ENCODE data around the gene RAB3C. TPM values are rescaled to one million over a fixed set of nuclear protein-coding genes. Genes with fewer than 3 reads are reported as not detected.

The RAB3C gene
- total RNA-seq, 2 experiments from 2014 or later: not detected

DNA sequence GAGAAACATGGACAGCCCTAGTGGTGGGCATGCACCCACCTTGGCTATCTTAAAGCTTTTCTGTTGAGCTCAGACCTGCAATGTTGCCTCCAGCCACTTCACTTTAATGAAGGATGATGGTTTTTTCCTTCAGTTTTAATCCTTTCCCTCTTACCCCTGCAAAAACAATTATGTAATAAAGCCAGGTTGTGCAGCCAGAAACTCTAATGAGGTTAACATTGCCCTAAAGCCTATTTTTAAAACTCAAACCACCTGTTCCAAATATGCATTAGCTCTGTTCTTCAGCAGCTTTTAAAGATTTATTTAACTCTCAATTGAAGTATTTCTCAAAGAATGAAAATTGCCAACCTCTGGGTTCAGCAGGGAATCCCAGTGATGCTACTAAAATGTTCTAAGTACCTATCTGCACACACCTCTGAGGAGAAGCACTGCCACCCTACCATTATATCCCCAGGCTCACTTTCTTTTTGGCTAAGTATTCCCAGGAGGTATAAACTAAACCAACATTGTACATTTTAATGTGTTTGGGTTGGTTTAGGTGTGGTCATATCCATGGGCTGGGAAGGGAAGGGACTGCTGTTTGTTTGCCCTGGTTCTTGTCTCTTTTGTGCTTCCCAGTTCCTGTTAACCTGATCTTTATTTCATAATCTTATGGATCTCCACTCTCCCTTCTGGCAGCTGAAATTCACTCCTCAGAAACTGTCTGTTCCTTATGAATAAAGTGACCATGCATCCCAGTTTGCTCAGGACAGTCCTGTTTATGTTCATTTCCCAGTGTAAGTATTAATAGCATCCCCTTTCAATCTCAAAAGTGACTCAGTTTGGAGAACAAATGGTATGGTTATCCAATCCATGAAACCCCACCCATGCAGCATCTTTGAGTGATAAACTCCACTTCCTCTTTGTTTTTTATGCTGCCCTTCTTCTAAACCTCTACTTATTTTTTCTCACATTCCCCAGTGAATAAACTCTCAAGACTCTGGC is 251.7 kb downstream of the RAB3C start:
- intact Hi-C loops (cut with micrococcal nuclease): no loop called here
- Mint-ChIP-seq H3K36me3 (ENCODE audit: low read depth) (peaks cover under 1% of the 10 kb centered on the region), H3K4me1 (ENCODE audit: low read depth) (no peaks in the 10 kb centered on the region), H3K4me3 (no peak overlapping the region), H3K9me3 (peaks cover 3% of the 10 kb centered on the region), H3K27me3 (ENCODE audit: low read depth) (no peaks in the 10 kb centered on the region), H3K27ac (no peak overlapping the region)
- CTCF ChIA-PET: interaction anchor here (0.6 to 1.3 kb wide), 4 partner anchors 21 to 1030 kb away, joined by 3 read pairs; no protein-coding TSS in a partner anchor
- DNase-seq: no peak

DNA sequence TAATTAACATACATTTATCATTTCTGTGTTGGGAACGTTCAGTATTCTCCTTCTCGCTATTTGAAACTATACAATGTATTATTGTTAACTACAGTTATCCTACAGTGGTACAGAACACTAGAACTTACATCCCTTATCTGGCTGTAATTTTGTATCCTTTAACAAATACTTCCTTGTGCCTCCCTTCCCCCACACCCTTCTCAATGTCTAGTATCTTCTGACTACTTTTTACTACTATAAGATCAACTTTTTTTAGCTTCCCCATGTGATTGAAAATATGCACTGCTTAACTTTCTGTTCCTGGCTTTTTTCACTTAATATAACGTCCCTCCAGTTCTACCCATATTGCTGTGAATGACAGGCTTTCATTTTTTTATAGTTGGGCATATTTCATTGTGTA is 253.5 kb downstream of the RAB3C start:
- Mint-ChIP-seq H3K27me3 (ENCODE audit: low read depth) (peaks cover 4% of the 10 kb centered on the region), H3K9me3 (peaks cover 12% of the 10 kb centered on the region), H3K4me1 (ENCODE audit: low read depth) (no peaks in the 10 kb centered on the region), H3K27ac (no peak overlapping the region), H3K4me3 (no peak overlapping the region), H3K36me3 (ENCODE audit: low read depth) (peaks cover 1% of the 10 kb centered on the region)
- intact Hi-C loops (cut with micrococcal nuclease): no loop called here
- CTCF ChIA-PET: no interaction called here
- DNase-seq: no peak

DNA sequence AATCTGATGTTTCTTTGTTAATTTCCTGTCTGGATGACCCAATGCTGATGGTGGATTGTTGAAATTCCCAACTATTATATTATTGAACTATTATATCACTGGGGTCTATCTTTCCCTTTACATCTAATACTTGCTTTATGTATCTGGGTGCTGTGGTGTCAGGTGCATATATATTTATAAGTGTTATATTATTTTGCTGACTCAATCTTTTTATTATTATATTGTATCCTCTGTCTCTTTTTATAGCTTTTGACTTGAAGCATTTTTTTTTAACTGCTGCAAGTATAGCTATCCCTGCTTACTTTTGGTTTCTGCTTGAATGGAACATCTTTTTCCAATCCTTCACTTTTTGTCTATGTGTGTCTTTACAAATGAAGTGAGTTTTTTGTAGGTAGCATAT is 255.9 kb downstream of the RAB3C start:
- H3K9me3 Mint-ChIP-seq: peaks cover 12% of the 10 kb centered on the region
- H3K4me1 Mint-ChIP-seq (ENCODE audit: low read depth): no peaks in the 10 kb centered on the region
- DNase-seq: no peak
- H3K4me3 Mint-ChIP-seq: no peak overlapping the region
- peaks cover 1% of the 10 kb centered on the region for H3K36me3 Mint-ChIP-seq (ENCODE audit: low read depth)
- no peak overlapping the region for H3K27ac Mint-ChIP-seq
- CTCF ChIA-PET: interaction anchor here (0.6 kb wide), 1 partner anchor 8 kb away, joined by 3 read pairs; no protein-coding TSS in a partner anchor
- intact Hi-C loops (cut with micrococcal nuclease): no loop called here
- H3K27me3 Mint-ChIP-seq (ENCODE audit: low read depth): peaks cover 4% of the 10 kb centered on the region

DNA sequence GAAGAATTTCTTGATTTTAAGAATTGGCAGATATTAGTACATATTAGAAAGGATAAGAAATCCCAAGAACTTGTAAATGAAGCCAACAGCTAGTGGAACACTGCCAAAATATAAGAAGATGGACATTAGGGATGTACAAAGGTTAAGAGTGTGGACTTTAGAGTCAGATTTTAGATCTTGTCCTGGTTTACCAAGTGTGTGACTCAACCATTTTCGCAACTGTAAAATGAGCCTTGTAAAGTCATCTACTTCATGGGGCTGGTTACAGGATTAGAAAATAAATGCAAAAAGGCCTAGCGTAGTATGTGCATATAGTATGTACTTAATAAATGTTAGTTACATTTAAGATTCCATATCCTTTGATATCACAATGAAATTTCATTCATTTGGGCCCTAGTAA is 260.0 kb downstream of the RAB3C start:
- no peak for DNase-seq
- CTCF ChIA-PET: interaction anchor here (1.4 kb wide), 1 partner anchor 7 kb away, joined by 3 read pairs; no protein-coding TSS in a partner anchor
- Mint-ChIP-seq H3K27me3 (ENCODE audit: low read depth) (peaks cover 6% of the 10 kb centered on the region), H3K27ac (no peak overlapping the region), H3K4me1 (ENCODE audit: low read depth) (no peaks in the 10 kb centered on the region), H3K4me3 (no peak overlapping the region), H3K9me3 (peaks cover 12% of the 10 kb centered on the region), H3K36me3 (ENCODE audit: low read depth) (peaks cover 1% of the 10 kb centered on the region)
- intact Hi-C loops (cut with micrococcal nuclease): no loop called here

DNA sequence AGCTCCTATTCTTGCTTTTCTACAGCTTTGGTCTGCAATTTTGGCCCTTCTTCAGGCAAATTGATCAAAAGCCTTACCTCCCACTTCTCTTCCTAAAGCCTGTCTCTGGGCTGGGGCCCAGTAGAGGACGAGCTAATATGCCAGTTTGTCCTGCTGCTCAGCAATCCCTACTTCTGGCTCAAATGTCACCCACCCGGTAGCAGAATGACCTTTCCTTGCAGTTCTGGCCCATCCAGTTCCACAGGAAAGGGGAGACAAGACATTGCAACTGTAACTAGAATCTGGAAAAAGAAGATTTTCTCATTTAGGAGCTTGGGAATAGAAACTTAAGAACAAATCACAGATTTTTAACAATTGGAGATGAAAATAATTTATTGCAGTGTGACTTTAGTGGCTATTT is 261.5 kb downstream of the RAB3C start:
- DNase-seq: no peak
- intact Hi-C loops (cut with micrococcal nuclease): no loop called here
- Mint-ChIP-seq H3K36me3 (ENCODE audit: low read depth) (peaks cover 1% of the 10 kb centered on the region), H3K9me3 (peaks cover 10% of the 10 kb centered on the region), H3K27me3 (ENCODE audit: low read depth) (peaks cover 6% of the 10 kb centered on the region), H3K4me3 (no peak overlapping the region), H3K27ac (no peak overlapping the region), H3K4me1 (ENCODE audit: low read depth) (no peaks in the 10 kb centered on the region)
- CTCF ChIA-PET: interaction anchor here (0.6 to 0.7 kb wide), 2 partner anchors 43 to 217 kb away, joined by 3 to 4 read pairs; no protein-coding TSS in a partner anchor

DNA sequence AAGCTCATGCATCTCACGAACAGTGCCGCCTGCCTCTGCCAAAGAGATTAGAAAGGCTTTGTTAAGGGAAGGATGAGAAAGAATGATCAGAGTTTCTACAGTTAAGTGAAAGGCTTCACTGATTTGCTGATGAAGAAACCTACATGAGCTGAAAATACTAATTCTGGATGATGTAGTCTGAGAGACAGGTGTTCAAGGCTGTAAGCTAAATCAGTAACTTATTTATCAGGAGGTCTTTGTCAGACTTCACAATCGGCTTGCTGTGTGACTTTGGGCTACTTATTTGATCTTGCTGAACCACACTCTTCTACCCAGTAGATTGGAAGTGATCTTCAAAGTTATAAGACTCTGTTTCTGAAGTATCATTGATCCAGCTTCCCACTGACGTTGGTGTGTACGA is 264.2 kb downstream of the RAB3C start:
- intact Hi-C loops (cut with micrococcal nuclease): no loop called here
- Mint-ChIP-seq H3K36me3 (ENCODE audit: low read depth) (no peaks in the 10 kb centered on the region), H3K4me1 (ENCODE audit: low read depth) (no peaks in the 10 kb centered on the region), H3K4me3 (no peak overlapping the region), H3K27ac (no peak overlapping the region), H3K27me3 (ENCODE audit: low read depth) (peaks cover 5% of the 10 kb centered on the region), H3K9me3 (no peaks in the 10 kb centered on the region)
- CTCF ChIA-PET: interaction anchor here (0.6 kb wide), 1 partner anchor 9 kb away, joined by 3 read pairs; no protein-coding TSS in a partner anchor
- no peak for DNase-seq

DNA sequence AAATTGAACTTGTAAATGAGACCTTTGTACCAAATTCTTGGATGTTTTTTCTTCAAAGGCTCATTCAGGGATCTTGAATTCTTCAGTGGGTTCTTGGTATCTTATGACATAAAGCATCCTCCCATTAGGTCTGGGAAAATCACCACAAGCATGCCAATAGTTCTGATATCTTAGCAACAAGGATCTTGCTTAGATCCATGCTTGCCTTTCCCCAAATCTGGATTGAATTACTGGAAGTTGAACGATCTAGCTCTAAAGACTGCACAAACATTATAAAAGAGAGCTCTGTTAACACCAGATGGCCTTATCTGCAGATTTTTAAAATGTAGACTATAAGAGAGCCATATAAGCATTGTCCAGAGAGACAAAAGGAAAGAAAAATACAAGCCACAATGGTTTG is 266.3 kb downstream of the RAB3C start:
- H3K4me1 Mint-ChIP-seq (ENCODE audit: low read depth): no peaks in the 10 kb centered on the region
- CTCF ChIA-PET: interaction anchor here (0.6 to 3.7 kb wide), 8 partner anchors 44 to 756 kb away, joined by 3 to 21 read pairs (median 3); no protein-coding TSS in a partner anchor
- H3K36me3 Mint-ChIP-seq (ENCODE audit: low read depth): no peaks in the 10 kb centered on the region
- H3K9me3 Mint-ChIP-seq: no peaks in the 10 kb centered on the region
- DNase-seq: no peak
- intact Hi-C loops (cut with micrococcal nuclease): no loop called here
- peaks cover 5% of the 10 kb centered on the region for H3K27me3 Mint-ChIP-seq (ENCODE audit: low read depth)
- H3K27ac Mint-ChIP-seq: no peak overlapping the region
- no peak overlapping the region for H3K4me3 Mint-ChIP-seq

DNA sequence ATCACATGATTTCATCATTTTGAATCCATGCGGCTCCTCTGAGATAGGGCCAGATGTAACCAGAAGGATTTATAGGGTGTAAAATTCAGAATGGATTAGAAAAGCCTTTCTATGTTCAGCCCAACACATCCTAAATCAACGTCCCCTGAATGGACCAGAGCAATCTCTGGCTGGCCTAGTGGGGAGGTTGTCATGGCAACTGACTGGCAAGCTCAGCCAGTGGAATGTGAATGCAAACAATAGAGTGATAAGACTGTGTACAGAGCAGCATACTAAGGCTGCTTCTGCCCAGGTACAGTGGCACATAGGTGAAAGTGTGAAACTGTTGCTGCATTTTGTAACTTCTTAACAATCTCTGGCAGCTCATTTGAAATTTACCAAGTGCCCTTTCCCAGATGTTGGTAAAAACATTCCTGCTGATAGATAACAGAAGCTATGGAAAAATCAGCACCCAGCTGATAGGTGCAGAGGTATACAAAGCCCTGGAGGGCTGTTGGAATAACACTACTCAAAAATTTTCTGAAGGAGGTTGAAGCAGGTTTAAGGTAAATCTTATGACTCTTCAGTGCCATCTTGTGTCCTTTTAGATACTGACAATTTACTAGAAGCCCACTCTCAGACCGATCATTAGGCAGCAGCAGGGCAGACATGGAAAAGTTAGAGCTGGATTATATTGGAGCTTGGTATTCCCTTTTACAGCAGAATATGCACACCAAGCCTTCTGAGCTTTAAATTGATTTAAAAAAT is 267.2 kb downstream of the RAB3C start:
- Mint-ChIP-seq H3K27ac (no peak overlapping the region), H3K27me3 (ENCODE audit: low read depth) (peaks cover 3% of the 10 kb centered on the region), H3K4me1 (ENCODE audit: low read depth) (no peaks in the 10 kb centered on the region), H3K4me3 (no peak overlapping the region), H3K36me3 (ENCODE audit: low read depth) (no peaks in the 10 kb centered on the region), H3K9me3 (no peaks in the 10 kb centered on the region)
- CTCF ChIA-PET: interaction anchor here (0.6 to 3.7 kb wide), 17 partner anchors 8 to 963 kb away, joined by 3 to 21 read pairs (median 3); no protein-coding TSS in a partner anchor
- DNase-seq: no peak
- intact Hi-C loops (cut with micrococcal nuclease): loop anchor here (1.0 kb wide), 2 partner anchors 352 to 373 kb away; no protein-coding TSS in a partner anchor

DNA sequence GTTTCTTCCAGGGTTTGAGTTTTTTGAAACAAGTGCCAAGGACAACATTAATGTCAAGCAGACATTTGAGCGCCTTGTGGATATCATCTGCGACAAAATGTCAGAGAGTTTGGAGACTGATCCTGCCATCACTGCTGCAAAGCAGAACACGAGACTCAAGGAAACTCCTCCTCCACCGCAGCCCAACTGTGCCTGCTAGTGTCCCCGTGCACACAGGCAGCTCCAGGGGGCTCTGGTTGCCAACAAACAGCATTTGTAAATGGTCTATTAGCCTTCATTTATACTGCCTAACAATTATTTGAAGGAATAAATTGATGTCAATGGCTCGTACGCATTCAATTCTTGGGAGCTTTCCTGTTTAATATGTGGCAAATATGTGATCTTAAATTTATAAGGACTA is 268.3 kb downstream of the RAB3C start:
- intact Hi-C loops (cut with micrococcal nuclease): no loop called here
- CTCF ChIA-PET: interaction anchor here (3.7 kb wide), 1 partner anchor 354 kb away, joined by 21 read pairs; no protein-coding TSS in a partner anchor
- H3K9me3 Mint-ChIP-seq: no peaks in the 10 kb centered on the region

DNA sequence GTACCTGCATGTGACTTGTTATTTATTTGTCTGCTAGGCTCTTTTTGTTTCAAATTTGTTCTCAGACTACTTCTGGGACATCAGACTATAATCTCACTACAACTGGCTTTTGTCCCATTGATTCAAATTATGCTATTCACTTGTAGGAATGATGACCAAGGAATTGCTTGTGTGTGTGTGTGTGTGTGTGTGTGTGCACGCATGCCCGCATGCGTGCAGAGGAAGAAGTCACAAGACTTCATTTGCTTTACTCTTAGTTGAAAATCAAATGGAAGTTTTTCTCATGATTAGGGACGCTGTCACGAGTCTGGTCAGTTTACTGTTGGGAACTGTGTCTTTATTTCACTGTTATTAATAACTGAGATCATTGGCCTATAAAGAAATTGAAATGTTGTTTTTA is 268.7 kb downstream of the RAB3C start:
- Mint-ChIP-seq H3K4me3 (no peak overlapping the region), H3K4me1 (ENCODE audit: low read depth) (no peaks in the 10 kb centered on the region), H3K27ac (no peak overlapping the region), H3K9me3 (no peaks in the 10 kb centered on the region), H3K27me3 (ENCODE audit: low read depth) (peaks cover 3% of the 10 kb centered on the region), H3K36me3 (ENCODE audit: low read depth) (no peaks in the 10 kb centered on the region)
- no peak for DNase-seq
- CTCF ChIA-PET: interaction anchor here (0.8 to 3.7 kb wide), 2 partner anchors 9 to 355 kb away, joined by 3 to 21 read pairs; no protein-coding TSS in a partner anchor
- intact Hi-C loops (cut with micrococcal nuclease): no loop called here

More for the DNA sequence above, 268.3 kb downstream of the RAB3C start:
- Mint-ChIP-seq H3K27me3 (ENCODE audit: low read depth) (peaks cover 3% of the 10 kb centered on the region), H3K36me3 (ENCODE audit: low read depth) (no peaks in the 10 kb centered on the region), H3K4me3 (no peak overlapping the region), H3K4me1 (ENCODE audit: low read depth) (no peaks in the 10 kb centered on the region), H3K27ac (no peak overlapping the region)
- no peak for DNase-seq

DNA sequence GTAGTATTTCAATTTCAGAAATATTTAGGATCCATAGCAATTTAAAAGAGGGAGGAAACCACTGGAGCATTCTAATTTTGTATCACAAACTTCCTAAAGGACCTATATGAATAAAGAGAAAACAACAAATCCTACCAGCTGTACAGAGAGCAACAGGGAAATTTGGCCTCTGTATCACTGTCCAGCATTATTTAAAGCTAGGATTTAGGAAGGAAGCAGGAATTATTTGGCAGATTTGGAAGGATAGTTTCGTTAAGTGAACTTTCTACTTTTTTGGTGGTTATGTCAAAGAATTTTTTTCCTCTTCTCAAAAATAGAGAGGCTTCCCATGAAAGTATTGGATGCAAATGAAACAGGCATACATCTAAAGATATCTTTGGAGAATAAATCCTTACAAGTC is 269.7 kb downstream of the RAB3C start:
- intact Hi-C loops (cut with micrococcal nuclease): no loop called here
- Mint-ChIP-seq H3K27ac (no peak overlapping the region), H3K27me3 (ENCODE audit: low read depth) (peaks cover 3% of the 10 kb centered on the region), H3K4me3 (no peak overlapping the region), H3K4me1 (ENCODE audit: low read depth) (no peaks in the 10 kb centered on the region), H3K9me3 (no peaks in the 10 kb centered on the region), H3K36me3 (ENCODE audit: low read depth) (no peaks in the 10 kb centered on the region)
- DNase-seq: no peak
- CTCF ChIA-PET: interaction anchor here (0.8 to 3.7 kb wide), 2 partner anchors 8 to 356 kb away, joined by 3 to 21 read pairs; no protein-coding TSS in a partner anchor

DNA sequence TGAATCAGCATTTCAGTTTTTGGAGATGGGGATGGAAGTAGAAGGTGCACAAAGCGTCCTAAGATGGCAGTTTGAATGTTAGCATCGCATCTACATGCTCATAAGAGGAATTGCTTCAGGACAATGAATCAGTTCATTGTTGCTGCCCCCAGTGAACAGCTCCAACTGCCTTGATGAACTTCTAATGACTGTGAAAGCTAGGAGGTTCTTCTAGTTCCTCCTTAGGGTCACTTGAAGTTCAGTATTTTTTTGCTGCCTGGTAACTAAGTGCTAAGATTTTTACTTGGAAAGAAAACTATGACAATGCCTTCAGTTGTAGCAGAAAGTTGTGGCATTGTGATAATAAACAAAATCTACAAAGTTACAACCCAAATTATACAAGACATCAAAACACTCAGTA is 271.6 kb downstream of the RAB3C start:
- Mint-ChIP-seq H3K36me3 (ENCODE audit: low read depth) (no peaks in the 10 kb centered on the region), H3K4me3 (no peak overlapping the region), H3K27me3 (ENCODE audit: low read depth) (peaks cover 6% of the 10 kb centered on the region), H3K27ac (no peak overlapping the region), H3K4me1 (ENCODE audit: low read depth) (no peaks in the 10 kb centered on the region), H3K9me3 (no peaks in the 10 kb centered on the region)
- intact Hi-C loops (cut with micrococcal nuclease): no loop called here
- no peak for DNase-seq
- CTCF ChIA-PET: interaction anchor here (0.9 to 1.4 kb wide), 2 partner anchors 15 to 388 kb away, joined by 3 read pairs; no protein-coding TSS in a partner anchor

All from activated naive CD4-positive, alpha-beta T cell treated with anti-CD3 and anti-CD28 coated beads for 36 hours (primary cell).